ENCODE data around the gene JMJD1C.

JMJD1C gene

DNA sequence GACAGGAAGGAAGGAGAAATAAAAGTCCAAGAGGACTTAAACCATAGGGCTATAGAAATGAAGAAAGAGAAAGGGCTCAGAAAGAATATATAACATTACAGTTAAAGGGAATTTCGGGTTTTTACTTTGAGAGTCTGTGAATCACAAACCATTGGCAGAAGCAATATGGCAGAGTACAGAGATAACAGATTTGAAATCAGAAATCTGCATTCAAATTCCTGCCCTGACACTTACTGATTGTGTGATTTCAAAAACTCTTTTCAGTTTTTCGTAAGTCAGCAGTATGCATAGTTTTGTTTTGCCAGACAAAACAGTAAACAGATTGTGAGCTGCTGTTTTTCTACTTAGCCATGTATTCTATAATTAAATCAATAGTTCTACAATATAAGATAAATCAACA, 8.2 kb downstream of the JMJD1C start:
- TF ChIP-seq, protein P1, sequence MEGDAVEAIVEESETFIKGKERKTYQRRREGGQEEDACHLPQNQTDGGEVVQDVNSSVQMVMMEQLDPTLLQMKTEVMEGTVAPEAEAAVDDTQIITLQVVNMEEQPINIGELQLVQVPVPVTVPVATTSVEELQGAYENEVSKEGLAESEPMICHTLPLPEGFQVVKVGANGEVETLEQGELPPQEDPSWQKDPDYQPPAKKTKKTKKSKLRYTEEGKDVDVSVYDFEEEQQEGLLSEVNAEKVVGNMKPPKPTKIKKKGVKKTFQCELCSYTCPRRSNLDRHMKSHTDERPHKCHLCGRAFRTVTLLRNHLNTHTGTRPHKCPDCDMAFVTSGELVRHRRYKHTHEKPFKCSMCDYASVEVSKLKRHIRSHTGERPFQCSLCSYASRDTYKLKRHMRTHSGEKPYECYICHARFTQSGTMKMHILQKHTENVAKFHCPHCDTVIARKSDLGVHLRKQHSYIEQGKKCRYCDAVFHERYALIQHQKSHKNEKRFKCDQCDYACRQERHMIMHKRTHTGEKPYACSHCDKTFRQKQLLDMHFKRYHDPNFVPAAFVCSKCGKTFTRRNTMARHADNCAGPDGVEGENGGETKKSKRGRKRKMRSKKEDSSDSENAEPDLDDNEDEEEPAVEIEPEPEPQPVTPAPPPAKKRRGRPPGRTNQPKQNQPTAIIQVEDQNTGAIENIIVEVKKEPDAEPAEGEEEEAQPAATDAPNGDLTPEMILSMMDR (IDR thresholded peaks at IDR 0.05; ENCODE audit: low read depth, low read length), result no peak
- TF ChIP-seq EZH2phosphoT487 (IDR thresholded peaks at IDR 0.05; ENCODE audit: low read depth), result no peak
- Histone ChIP-seq H3K9ac (ENCODE audit: low read length) (no peak overlapping the region), H2AFZ (ENCODE audit: low read depth, low read length) (no peak overlapping the region), H3K9me3 (ENCODE audit: insufficient read depth, low read length) (no peaks in the 10 kb centered on the region), H3K4me3 (ENCODE audit: low read length) (no peak overlapping the region), H4K20me1 (ENCODE audit: insufficient read depth, low read length) (no peaks in the 10 kb centered on the region), H3K4me1 (ENCODE audit: low read length) (no peaks in the 10 kb centered on the region), H3K79me2 (ENCODE audit: low read length) (no peaks in the 10 kb centered on the region; the same call in 1 of the 2 replicates), H3K27ac (ENCODE audit: low read length) (no peak overlapping the region), H3K36me3 (replicated peaks; ENCODE audit: low read depth, low read length) (peaks cover 1% of the 10 kb centered on the region), H3K4me2 (ENCODE audit: low read length) (no peak overlapping the region), H3K27me3 (ENCODE audit: low read depth, low read length) (no peaks in the 10 kb centered on the region)

DNA sequence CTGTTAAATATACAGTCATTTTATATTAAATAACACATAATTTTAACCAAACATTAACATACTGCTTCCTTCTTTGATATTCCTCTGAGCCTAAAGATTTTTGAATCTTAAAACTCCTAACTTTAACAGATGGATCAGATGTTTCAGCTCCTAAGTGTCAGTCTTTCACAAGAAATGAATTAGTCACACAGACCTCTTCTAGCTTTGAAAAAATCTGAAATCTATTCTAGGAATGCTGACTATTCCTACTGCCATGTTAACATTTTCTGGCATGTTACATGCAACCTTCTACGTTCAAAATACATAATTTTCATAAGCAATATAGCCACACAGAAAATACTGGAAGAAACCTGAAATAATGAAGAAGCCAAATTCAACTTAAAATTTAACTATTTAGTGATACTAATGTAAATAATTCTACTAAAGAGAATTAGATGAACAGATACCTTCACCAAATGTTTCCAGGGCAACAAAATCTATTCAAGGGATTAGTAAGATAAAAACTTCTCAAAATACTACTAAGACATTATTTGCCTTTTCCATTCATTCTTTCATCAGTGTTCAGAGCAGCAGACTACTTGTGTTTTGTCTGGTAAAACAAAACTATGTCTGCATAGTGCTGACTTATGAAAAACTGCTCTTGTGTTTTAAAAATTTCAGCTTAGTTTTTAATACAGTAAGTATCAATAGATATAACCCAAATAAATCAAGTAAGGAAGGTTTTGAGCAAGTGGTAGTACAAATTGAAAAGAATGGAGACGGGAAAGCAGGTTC, 9.2 kb downstream of the JMJD1C start:
- no peak overlapping the region for H3K4me2 ChIP-seq (ENCODE audit: low read length)

DNA sequence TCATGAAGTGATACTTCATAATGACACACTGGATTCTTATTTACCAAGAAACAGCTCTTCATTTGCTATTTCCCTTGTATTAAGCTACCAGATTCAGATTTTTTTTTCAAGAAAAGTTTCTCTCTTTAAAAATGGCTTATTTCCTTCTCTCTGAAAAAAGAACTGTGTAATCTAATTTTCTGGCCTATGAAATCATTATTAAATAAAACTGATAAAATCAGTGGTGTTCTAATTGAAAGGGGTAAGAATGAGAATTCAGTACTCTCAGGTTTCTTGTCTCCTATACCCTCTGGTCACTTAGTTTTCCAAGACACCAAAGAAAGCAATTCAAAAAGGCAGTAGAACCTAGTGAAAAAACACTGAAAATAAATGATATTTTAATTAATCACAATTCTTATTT, 10.3 kb downstream of the JMJD1C start:
- H3K27ac ChIP-seq (ENCODE audit: low read length), result no peak overlapping the region
- no peak overlapping the region for H3K9ac ChIP-seq (ENCODE audit: low read length)

More for the DNA sequence above, 9.2 kb downstream of the JMJD1C start:
- Histone ChIP-seq H3K4me1 (ENCODE audit: low read length) (0 out of 2 replicates have a peak, but pooled peaks cover under 1% of the 10 kb centered on the region), H3K27ac (ENCODE audit: low read length) (no peak overlapping the region), H2AFZ (ENCODE audit: low read depth, low read length) (no peak overlapping the region), H3K79me2 (ENCODE audit: low read length) (no peaks in the 10 kb centered on the region; the same call in 1 of the 2 replicates), H3K27me3 (ENCODE audit: low read depth, low read length) (no peaks in the 10 kb centered on the region), H3K9ac (ENCODE audit: low read length) (no peak overlapping the region), H3K36me3 (replicated peaks; ENCODE audit: low read depth, low read length) (peaks cover 5% of the 10 kb centered on the region), H3K4me3 (ENCODE audit: low read length) (no peak overlapping the region), H4K20me1 (ENCODE audit: insufficient read depth, low read length) (peaks cover 2% of the 10 kb centered on the region; the same call in 1 of the 2 replicates), H3K9me3 (ENCODE audit: insufficient read depth, low read length) (no peaks in the 10 kb centered on the region)
- TF ChIP-seq, protein P1 (IDR thresholded peaks at IDR 0.05; ENCODE audit: low read depth, low read length), result no peak
- no peak for TF ChIP-seq EZH2phosphoT487 (IDR thresholded peaks at IDR 0.05; ENCODE audit: low read depth)

DNA sequence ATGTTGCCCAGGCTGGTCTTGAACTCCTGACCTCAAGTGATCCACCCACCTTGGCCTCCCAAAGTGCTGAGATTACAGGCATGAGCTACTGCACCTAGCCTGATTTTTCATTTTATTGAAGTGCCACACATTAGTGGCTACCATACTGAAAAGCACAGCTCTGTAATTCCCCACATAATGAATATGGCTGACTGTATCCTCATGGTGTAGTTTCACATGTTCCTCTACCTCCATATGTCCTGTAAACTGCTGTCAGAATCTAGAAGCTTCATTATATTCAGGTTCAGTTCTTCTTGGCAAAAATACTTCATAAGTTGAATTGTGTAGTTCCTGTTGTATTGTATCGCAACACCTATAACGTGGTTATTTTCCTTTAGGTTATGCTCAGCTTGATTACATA, 11.1 kb downstream of the JMJD1C start:
- H3K27ac ChIP-seq (ENCODE audit: low read length), result no peak overlapping the region
- TF ChIP-seq, protein P1 (IDR thresholded peaks at IDR 0.05; ENCODE audit: low read depth, low read length), result no peak
- no peak for TF ChIP-seq EZH2phosphoT487 (IDR thresholded peaks at IDR 0.05; ENCODE audit: low read depth)
- no peak overlapping the region for H3K4me3 ChIP-seq (ENCODE audit: low read length)
- no peaks in the 10 kb centered on the region for H3K9me3 ChIP-seq (ENCODE audit: insufficient read depth, low read length)
- H3K27me3 ChIP-seq (ENCODE audit: low read depth, low read length), result no peaks in the 10 kb centered on the region
- H3K36me3 ChIP-seq (replicated peaks; ENCODE audit: low read depth, low read length), result peaks cover 5% of the 10 kb centered on the region
- no peak overlapping the region for H2AFZ ChIP-seq (ENCODE audit: low read depth, low read length)
- peaks cover 7% of the 10 kb centered on the region for H3K4me1 ChIP-seq (ENCODE audit: low read length)
- H3K79me2 ChIP-seq (ENCODE audit: low read length), result peaks cover 13% of the 10 kb centered on the region
- H3K4me2 ChIP-seq (ENCODE audit: low read length), result no peak overlapping the region
- no peak overlapping the region for H3K9ac ChIP-seq (ENCODE audit: low read length)
- peaks cover 10% of the 10 kb centered on the region; the same call in 1 of the 2 replicates for H4K20me1 ChIP-seq (ENCODE audit: insufficient read depth, low read length)

More for the DNA sequence above, 10.3 kb downstream of the JMJD1C start:
- Histone ChIP-seq H3K79me2 (ENCODE audit: low read length) (peaks cover 6% of the 10 kb centered on the region; the same call in 1 of the 2 replicates), H3K9me3 (ENCODE audit: insufficient read depth, low read length) (no peaks in the 10 kb centered on the region), H3K4me1 (ENCODE audit: low read length) (peaks cover 7% of the 10 kb centered on the region), H3K27me3 (ENCODE audit: low read depth, low read length) (no peaks in the 10 kb centered on the region), H4K20me1 (ENCODE audit: insufficient read depth, low read length) (peaks cover 10% of the 10 kb centered on the region; the same call in 1 of the 2 replicates), H3K36me3 (replicated peaks; ENCODE audit: low read depth, low read length) (peaks cover 5% of the 10 kb centered on the region), H3K4me2 (ENCODE audit: low read length) (no peak overlapping the region), H2AFZ (ENCODE audit: low read depth, low read length) (no peak overlapping the region), H3K4me3 (ENCODE audit: low read length) (no peak overlapping the region)
- TF ChIP-seq EZH2phosphoT487 (IDR thresholded peaks at IDR 0.05; ENCODE audit: low read depth), result no peak
- TF ChIP-seq, protein P1 (IDR thresholded peaks at IDR 0.05; ENCODE audit: low read depth, low read length), result no peak
